GM21528 (cell line): ENCODE data around the gene PRCD.
"Not testable (repeated sequence)": the region's sequence is repeated elsewhere in the genome, so short reads cannot be mapped to it uniquely, and the experiment has no call there.

Experiments
- ATAC-seq: cut with Tn5 transposase; IDR thresholded peaks from one replicate; pipeline ENCODE4 v1.9.1; 2021; ENCODE audit warnings: mild to moderate bottlenecking, moderate library complexity; ENCODE audit not compliant: unreplicated experiment, low FRiP score

PRCD gene

GRCh38 chr17:76502341-76503211 is 37.3 kb upstream of the PRCD start:
- no peak for ATAC-seq

GRCh38 chr17:76504117-76504516 is 35.7 kb upstream of the PRCD start:
- no peak for ATAC-seq

GRCh38 chr17:76506408-76507345 is 33.2 kb upstream of the PRCD start:
- no peak for ATAC-seq

DNA sequence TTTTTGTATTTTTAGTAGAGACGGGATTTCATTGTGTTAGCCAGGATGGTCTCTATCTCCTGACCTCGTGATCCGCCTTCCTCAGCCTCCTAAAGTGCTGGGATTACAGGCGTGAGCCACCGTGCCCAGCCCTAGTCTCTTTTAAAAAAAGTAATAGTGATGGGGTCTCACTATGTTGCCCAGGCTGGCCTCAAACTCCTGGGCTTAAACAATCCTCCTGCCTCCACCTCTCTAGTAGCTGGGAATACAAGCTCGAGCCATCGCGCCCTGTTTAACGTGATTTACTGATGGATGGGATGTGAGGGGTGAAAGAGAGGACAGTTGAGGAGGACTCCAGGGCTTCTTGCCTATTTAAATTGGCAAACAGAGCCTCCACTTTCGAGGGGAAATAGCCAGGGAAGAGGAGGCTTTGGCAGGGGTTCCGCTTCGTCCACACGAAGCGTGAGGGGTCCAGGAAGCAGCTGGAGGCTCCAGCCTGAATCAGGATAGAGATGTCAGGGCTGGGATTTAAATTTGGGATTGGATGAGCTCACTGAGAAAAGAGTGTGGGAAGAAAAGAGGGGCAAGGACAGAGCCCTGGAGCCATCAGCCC is 31.3 kb upstream of the PRCD start:
- not testable (repeated sequence) for ATAC-seq

DNA sequence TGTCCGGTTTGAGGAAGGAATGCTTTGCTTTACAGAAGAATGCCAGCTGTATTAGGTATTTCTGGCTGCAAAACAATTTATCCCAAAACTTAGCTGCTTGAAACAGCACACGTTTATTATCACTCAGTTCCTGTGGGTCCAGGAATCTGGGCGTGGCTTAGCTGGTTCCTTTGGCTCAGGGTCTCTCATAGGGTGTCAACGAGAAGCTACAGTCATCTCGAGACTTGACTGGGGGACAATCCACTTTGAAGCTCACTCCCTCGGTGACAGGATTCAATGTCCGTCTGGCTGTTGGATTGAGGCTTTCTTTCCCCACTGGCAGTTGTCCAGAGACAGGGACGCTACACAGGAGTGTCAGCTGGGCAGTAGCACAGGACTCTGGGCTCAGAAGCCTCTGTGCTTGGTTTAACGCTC is 29.0 kb upstream of the PRCD start:
- no peak for ATAC-seq

DNA sequence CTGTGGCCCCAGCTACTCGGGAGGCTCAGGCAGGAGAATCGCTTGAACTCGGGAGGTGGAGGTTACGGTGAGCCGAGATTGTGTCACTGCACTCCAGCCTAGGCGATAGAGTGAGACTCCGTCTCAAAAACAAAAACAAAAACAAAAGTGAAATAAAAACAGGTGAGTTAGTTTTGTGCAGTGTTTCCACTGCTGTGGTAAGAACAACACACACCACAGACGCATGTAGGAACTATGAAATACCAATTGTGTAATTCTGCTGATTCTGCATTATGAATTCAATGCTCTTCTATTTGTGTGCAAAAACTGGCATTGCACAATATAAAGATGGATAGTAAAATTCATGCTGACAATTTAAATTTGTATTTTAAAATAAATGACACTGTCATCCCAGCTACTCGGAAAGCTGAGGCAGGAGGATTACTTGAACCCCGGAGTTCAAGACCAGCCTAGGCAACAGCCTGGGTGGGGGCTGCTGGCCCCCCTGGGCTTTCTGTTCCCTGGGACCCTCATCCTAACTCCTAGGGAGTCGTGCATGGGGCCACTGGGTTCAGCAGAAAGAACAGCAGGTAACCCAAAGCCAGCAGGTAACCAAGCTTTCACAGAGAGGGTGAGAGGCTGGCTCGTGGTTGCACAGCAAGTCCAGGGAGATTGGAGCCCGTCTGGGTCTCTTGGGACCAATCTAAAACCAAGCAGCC is 28.0 kb upstream of the PRCD start:
- ATAC-seq = no peak

GRCh38 chr17:76512366-76513305 is 27.2 kb upstream of the PRCD start:
- ATAC-seq = no peak

DNA sequence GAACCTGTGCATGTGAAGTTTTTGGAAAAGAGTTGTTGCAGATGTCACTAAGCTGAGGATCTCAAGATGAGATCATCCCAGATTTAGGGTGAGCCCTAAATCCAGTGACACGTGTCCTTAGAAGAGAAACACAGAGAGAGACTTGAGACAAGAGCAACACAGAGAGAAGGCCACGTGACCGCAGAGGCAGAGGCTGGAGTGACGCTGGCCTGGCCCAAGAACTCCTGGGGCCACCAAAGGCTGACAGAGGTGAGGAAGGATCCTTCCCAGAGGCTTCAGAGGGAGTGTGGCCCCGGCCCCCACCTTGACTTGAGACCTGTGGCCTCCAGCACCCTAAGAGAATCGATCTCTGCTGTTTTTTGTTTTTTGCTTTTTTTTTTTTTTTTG is 26.5 kb upstream of the PRCD start:
- ATAC-seq = no peak

DNA sequence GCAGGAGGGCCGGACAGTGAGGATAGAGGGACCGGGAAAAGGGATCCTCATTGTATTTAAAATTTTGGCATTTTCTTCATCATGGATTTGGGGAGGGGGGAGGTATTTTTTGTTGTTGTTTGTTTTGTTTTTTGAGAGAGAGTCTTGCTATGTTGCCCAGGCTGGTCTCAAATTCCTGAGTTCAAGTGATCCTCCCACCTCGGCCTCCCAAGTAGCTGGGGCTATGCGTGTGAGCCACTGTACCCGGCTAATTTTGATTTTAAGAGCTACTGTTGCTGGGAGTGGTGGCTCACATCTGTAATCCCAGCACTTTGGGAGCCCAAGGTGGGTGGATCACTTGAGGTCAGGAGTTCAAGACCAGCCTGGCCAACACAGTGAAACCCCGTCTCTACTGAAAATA is 25.5 kb upstream of the PRCD start:
- ATAC-seq = not testable (repeated sequence)

DNA sequence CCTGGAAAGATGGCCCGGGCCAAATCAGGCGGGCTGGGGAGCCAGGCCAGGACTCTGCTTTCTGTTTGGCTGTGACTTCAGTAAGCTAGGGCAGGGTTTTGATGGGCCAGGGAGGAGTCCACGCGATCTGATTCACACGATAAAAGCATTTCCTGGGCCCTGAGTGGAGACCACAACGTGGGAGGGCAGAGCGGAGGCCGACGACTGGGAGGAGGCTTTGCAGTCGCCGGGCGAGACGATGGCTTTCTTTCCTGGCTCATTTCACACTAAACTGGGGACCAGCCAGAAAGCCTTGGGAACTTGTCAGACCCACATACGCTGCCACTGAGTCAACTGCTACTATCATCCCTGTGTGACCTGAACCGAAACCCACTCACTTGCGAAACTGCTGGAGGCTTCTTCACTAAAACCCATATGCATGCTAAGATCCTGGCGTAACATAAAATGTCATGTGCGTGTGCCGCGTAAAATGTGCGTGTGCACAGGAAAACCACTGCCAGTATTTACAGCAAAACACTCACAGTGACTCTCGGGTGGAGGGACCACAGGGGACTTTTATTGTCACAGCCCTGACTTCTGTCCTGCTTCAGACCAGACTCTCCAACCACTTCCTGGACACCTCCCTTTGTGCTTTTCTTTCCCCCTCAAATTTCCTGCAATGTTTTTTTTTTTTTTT is 24.4 kb upstream of the PRCD start:
- no peak for ATAC-seq

- no peak for ATAC-seq
These were observed 22.2 kb upstream of the PRCD start for GRCh38 chr17:76517638-76518038.

DNA sequence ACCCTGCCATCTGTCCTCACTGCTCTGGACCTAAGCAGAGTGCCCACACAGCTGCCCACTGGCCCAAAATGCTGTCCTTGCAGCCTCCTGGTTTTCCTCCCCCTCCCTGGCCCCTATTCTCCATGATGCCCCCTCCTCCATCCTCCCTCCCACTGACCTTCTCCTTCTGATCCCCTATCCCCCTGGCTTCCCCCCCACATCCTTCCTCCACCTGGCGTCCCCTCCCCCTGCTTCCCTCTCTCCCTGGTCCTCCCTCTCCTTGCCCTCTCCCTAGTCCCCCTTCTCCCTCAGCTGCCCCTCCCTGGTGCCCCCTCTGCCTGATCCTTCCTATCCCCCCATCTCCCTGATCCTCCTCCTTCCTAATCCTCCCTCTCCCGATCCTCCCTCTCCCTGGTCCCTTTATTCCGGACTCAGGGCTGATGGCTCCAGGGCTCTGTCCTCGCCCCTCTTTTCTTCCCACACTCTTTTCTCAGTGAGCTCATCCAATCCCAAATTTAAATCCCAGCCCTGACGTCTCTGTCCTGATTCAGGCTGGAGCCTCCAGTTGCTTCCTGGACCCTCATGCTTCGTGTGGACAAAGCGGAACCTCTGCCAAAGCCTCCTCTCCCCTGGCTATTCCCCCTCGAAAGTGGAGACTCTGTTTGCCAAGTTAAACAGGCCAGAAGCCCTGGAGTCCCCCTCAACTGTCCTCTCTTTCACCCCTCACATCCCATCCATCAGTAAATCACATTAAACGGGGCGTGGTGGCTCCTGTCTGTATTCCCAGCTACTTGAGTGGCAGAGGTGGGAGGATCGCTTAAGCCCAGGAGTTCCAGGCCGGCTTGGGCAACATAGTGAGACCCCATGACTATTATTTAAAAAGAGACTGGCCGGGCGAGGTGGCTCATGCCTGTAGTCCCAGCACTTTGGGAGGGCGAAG is 20.5 kb upstream of the PRCD start:
- no peak for ATAC-seq

DNA sequence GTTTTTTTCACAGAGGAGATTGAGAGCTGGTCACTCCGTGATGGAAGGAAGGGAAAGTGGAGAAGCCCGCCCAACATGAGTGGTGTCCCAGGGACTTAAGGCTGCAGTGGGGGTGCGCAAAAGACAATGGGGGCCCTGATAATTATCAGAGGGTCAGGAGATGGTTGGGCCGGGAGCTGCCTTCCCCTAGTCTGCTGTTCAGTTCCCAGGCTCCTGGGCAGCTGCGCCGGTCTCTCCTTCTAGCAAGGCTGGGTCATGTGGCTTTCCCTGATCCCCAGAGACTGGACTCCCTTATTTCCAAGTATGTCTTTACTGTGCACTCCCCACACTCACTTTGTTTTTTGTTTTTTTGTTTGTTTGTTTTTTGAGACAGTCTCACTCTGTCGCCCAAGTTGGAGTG is 18.6 kb upstream of the PRCD start:
- ATAC-seq = no peak

DNA sequence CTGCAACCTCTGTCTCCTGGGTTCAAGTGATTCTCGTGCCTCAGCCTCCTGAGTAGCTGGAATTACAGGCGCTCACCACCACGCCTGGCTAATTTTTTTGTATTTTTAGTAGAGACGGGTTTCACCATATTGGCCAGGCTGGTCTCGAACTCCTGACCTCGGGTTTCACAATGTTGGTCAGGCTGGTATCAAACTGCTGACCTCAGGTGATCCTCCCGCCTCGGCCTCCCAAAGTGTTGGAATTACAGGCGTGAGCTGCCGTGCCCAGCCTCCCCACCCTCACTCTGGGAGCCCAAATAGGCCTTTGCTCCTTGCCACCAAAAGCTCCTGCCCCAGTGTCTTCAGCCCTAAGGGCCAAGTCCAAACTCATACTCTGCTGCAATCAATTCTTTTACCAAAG is 18.2 kb upstream of the PRCD start:
- not testable (repeated sequence) for ATAC-seq

DNA sequence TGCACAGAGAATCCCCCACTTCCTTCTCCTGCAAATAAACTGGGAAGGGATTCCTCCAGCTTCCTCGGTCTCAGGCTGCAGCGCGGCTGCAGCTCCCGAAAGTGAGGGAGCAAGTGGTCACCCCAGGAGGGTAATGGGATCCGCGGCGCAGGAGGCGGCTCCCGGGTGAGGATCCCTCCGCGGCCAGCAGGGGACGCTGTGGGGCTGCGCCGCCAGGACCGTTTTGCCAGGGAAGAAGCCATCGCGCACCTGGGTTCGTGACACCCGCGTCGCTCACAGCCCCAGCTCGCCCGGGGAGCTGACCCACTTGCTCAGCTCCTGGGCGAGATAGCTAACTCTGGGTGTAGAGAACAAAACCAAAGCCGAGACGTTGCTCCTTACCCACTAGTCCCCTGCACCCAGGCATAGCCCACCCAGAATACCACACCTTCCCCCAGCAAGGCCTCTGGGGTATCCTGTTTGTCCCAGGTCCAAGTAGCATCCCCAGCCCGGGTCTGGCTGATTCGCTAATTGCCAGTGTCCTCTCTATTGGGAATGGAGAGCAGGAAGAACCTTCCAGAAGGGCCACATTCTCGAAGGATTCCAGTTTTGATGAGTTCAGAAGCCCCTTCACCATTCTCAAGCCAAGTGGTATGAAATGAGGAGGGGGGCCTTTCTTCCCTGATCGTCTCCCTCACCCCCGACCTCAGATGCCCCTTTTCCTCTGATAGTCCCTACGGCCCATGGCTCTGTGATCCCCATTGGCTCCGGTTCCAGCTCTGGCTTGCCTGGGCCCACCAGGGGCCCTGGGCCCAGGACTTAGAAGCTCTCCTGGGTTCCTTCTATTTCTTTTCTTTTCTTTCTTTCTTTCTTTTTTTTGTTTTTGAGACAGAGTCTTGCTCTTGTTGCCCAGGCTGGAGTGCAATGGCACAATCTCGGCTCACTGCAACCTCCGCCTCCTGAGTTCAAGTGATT is 16.5 kb upstream of the PRCD start:
- no peak for ATAC-seq

DNA sequence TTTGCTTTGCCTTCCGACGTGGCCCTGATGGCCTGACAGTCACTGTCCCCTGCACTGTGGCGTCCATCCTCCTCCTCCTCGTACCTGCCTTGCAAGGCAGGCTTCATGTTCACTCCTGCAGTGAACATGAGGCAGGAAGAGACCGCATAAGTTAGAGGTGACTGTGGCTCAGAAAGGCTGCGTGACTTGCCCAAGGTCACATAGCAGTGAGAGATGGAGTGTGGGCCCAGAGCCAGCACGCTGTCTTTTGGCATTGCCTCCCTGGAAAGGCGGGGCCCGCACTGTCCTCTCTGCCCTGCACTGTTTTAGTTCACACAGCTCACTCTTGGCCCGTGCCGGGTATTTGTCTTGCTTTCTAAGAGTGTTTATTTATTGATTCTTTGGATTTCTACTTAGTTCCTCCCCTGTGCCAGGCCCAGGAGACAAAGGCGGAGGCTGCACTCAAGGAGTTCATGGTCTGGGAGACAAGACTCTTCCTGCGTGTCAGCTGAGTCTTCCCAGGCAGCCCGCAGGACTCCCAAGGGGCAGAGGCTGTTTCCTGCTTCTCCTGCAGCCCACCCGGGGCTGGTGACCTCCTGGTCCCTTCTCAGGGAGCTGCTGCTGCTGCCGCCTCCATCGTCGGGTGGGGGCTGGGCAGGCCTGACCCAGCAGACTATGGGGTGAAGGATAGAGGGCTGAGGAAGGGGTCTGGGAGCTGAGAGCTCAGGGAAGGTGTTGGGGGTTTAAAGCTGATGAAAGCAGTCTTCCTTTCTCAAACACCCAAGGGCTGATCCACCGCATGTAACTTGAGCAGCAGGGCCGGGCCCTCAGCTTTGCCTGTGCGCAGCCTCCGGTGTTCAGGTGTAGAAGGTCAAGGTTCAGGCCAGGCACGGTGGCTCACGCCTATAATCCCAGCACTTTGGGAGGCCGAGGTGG is 15.0 kb upstream of the PRCD start:
- ATAC-seq = no peak
